Spleen (tissue), 11 donors: ENCODE data around the gene VMP1. TPM values are rescaled to one million over a fixed set of nuclear protein-coding genes. Genes with fewer than 3 reads are reported as not detected.
A peak's percentile ranks its signal among the peaks of the same experiment; 100 is the strongest.

Experiments used
- DNase-seq: peaks from one replicate; pipeline ENCODE4 v3.0.0-alpha.2; 2020
- H3K27ac ChIP-seq, 8 donors: fragments of 200-600 bp; sonication (generic) in 7 of 8; 1 replicate in 4 of 8; 2 replicates in 4 of 8; pipeline versions ENCODE4 v1.5.0 to v1.8.0; 2016 to 2021; ENCODE audit warnings: inconsistent platforms in 4 of 8, mild to moderate bottlenecking in 4 of 8, moderate library complexity in 1 of 8
- H3K27me3 ChIP-seq, 7 donors: fragments of 200-600 bp; sonication (generic) in 6 of 7; replicated peaks in 1 of 7; 1 replicate in 4 of 7; 2 replicates in 3 of 7; pipeline versions ENCODE4 v1.5.0 to v1.8.0; 2016 to 2021; ENCODE audit warnings: inconsistent platforms in 3 of 7, mild to moderate bottlenecking in 1 of 7
- H3K36me3 ChIP-seq, 6 donors: fragments of 200-600 bp; sonication (generic) in 5 of 6; 1 replicate in 4 of 6; 2 replicates in 2 of 6; pipeline versions ENCODE4 v1.5.0 to v1.8.0; 2016 to 2021; ENCODE audit warnings: inconsistent platforms in 2 of 6
- H3K4me1 ChIP-seq, 6 donors: fragments of 200-600 bp; sonication (generic) in 5 of 6; 1 replicate in 3 of 6; 2 replicates in 3 of 6; pipeline versions ENCODE4 v1.5.0 to v1.8.0; 2016 to 2021; ENCODE audit warnings: inconsistent platforms in 3 of 6
- H3K4me3 ChIP-seq, 8 donors: fragments of 200-600 bp; sonication (generic) in 7 of 8; 1 replicate in 4 of 8; 2 replicates in 4 of 8; pipeline versions ENCODE4 v1.5.0 to v1.8.0; 2016 to 2021; ENCODE audit warnings: inconsistent platforms in 4 of 8, mild to moderate bottlenecking in 4 of 8, moderate library complexity in 2 of 8
- H3K9me3 ChIP-seq, 8 donors: fragments of 200-600 bp; sonication (generic) in 7 of 8; 1 replicate in 4 of 8; 2 replicates in 4 of 8; pipeline versions ENCODE4 v1.5.0 to v1.8.0; 2016 to 2021; ENCODE audit warnings: inconsistent platforms in 4 of 8
- CTCF ChIP-seq, 11 experiments: fragments of 200-600 bp in 7 of 11; fragments of 450-650 bp in 4 of 11; sonication (generic) in 4 of 11; IDR thresholded peaks in 8 of 11; conservative IDR thresholded peaks in 3 of 11; 1 replicate in 7 of 11; 2 replicates in 4 of 11; pipeline versions ENCODE4 v1.4.0 to v1.8.0; 2016 to 2021; ENCODE audit warnings: antibody characterized with exemption in 11 of 11, inconsistent platforms in 4 of 11, mild to moderate bottlenecking in 1 of 11
- POLR2A ChIP-seq, 3 donors: fragments of 450-650 bp; IDR thresholded peaks; one replicate each; pipeline ENCODE4 v1.5.1; 2017; ENCODE audit warnings: antibody characterized with exemption in 3 of 3, mild to moderate bottlenecking in 1 of 3
- POLR2AphosphoS5 ChIP-seq, 3 donors: sonication (generic); formaldehyde crosslinking; IDR thresholded peaks; one replicate each; pipeline ENCODE4 v1.5.1; 2017; ENCODE audit warnings: antibody characterized with exemption in 3 of 3
- WGBS, 5 donors: extraction: QIAGEN DNeasy Blood & Tissue Kit in 3 of 5; methylation state at CpG; one replicate each; pipeline versions ENCODE4 v1.1.5 to v1.1.7; 2013 to 2018; 5-methylcytosine and 5-hydroxymethylcytosine counted together
- intact Hi-C: fragments of 100-400 bp; cut with DNase I; formaldehyde crosslinking; loops from one replicate; pipeline ENCODE4 v1.15.0; 2023; ENCODE audit warnings: low total_unique reads
- polyA plus RNA-seq, 3 donors: library from polyadenylated mRNA; stranded (reverse); fragments of 200-250 nt; gene quantifications; one replicate each; pipeline ENCODE4 v1.2.1, GENCODE V29; 2013
- total RNA-seq, 7 donors: library from RNA; depleted of rRNA in 3 of 7; stranded (reverse); fragments of >200 nt in 3 of 7; fragmentation: NEBNext Ultra II Directional in 4 of 7; extraction: Animal tissue kit (Norgen Biotek cat#: 25700) in 4 of 7; gene quantifications; one replicate each; pipeline versions ENCODE4 v1.1.0 to v1.2.1, GENCODE V29; 2016 to 2021
- donor health status: healthy with polysubstance abuse.
- donor health status: DM: no; HTN: no; CAD: no; lungs with moderate emphysema.
- donor health status: DM: no; HTN: no; CAD: no.
- donor health status: Bipolar disorder and iron deficiency.
- donor health status: healthy.
- donor health status: DM: no; HTN: no; CAD: no.
- donor health status: DM: yes; HTN: yes; CAD: no.

The VMP1 gene
- total and polyA plus RNA-seq, 10 donors: 53.2 to 649 (median 304) TPM

- WGBS, 5 donors: 95 to 100% (median 98%) methylated on average over 1 of the region's 1 CpG
- Histone ChIP-seq H3K4me1 (peaks cover 0 to 92% (median 34%) of the 10 kb centered on the region in 6 donors), H3K27me3 (no peaks in the 10 kb centered on the region), H3K9me3 (no peaks in the 10 kb centered on the region), H3K27ac (peak overlapping the region in 4 of 8 donors; percentile 71 to 92 (median 87)), H3K36me3 (peaks cover 0 to 13% (median 2%) of the 10 kb centered on the region in 6 donors), H3K4me3 (no peak overlapping the region)
- no peak for DNase-seq
- TF ChIP-seq POLR2AphosphoS5 (IDR thresholded peaks at IDR 0.05) (no peak), CTCF (IDR thresholded peaks at IDR 0.05 in 8 of 11, conservative IDR thresholded peaks at IDR 0.05 in 3 of 11) (no peak), POLR2A (IDR thresholded peaks at IDR 0.05) (no peak)
- intact Hi-C loops: no loop called here
These were observed 20.5 kb downstream of the VMP1 start for GRCh38 chr17:59727817-59728533.

- Histone ChIP-seq H3K36me3 (peaks cover 2 to 34% (median 5%) of the 10 kb centered on the region in 6 donors), H3K27ac (peak overlapping the region in 7 of 8 donors; percentile 62 to 92 (median 77)), H3K4me3 (peak overlapping the region in 4 of 8 donors; percentile 22 to 53 (median 28)), H3K4me1 (peaks cover 0 to 68% (median 18%) of the 10 kb centered on the region in 6 donors), H3K27me3 (no peaks in the 10 kb centered on the region), H3K9me3 (no peaks in the 10 kb centered on the region)
- DNase-seq: no peak
- TF ChIP-seq CTCF (IDR thresholded peaks at IDR 0.05 in 8 of 11, conservative IDR thresholded peaks at IDR 0.05 in 3 of 11) (no peak), POLR2AphosphoS5 (IDR thresholded peaks at IDR 0.05) (no peak), POLR2A (IDR thresholded peaks at IDR 0.05) (no peak)
- 81 to 98% (median 92%) methylated on average over 1 of the region's 1 CpG for WGBS, 5 donors
- intact Hi-C loops: no loop called here
These were observed 22.9 kb downstream of the VMP1 start for GRCh38 chr17:59730268-59730834.

GRCh38 chr17:59733697-59734096 is 26.2 kb downstream of the VMP1 start:
- Histone ChIP-seq H3K4me1 (peaks cover 0 to 36% (median 8%) of the 10 kb centered on the region in 6 donors), H3K36me3 (peaks cover 3 to 68% (median 19%) of the 10 kb centered on the region in 6 donors), H3K4me3 (no peak overlapping the region), H3K27me3 (no peaks in the 10 kb centered on the region), H3K9me3 (no peaks in the 10 kb centered on the region), H3K27ac (no peak overlapping the region)
- no peak for TF ChIP-seq POLR2AphosphoS5 (IDR thresholded peaks at IDR 0.05)
- no peak for TF ChIP-seq CTCF (IDR thresholded peaks at IDR 0.05 in 8 of 11, conservative IDR thresholded peaks at IDR 0.05 in 3 of 11)
- no peak for TF ChIP-seq POLR2A (IDR thresholded peaks at IDR 0.05)
- 92 to 99% (median 97%) methylated on average over 2 of the region's 2 CpGs for WGBS, 5 donors
- DNase-seq: no peak
- intact Hi-C loops: no loop called here

- no peak for DNase-seq
These were observed 26.8 kb downstream of the VMP1 start for GRCh38 chr17:59734226-59734625.

More at GRCh38 chr17:59734226-59734625, 26.8 kb downstream of the VMP1 start:
- Histone ChIP-seq H3K9me3 (no peaks in the 10 kb centered on the region), H3K27me3 (no peaks in the 10 kb centered on the region), H3K4me1 (peaks cover 0 to 30% (median 8%) of the 10 kb centered on the region in 6 donors), H3K36me3 (peaks cover 3 to 73% (median 19%) of the 10 kb centered on the region in 6 donors), H3K27ac (no peak overlapping the region), H3K4me3 (no peak overlapping the region)
- TF ChIP-seq CTCF (IDR thresholded peaks at IDR 0.05 in 8 of 11, conservative IDR thresholded peaks at IDR 0.05 in 3 of 11) (no peak), POLR2AphosphoS5 (IDR thresholded peaks at IDR 0.05) (no peak), POLR2A (IDR thresholded peaks at IDR 0.05) (no peak)
- intact Hi-C loops: no loop called here
- 95 to 100% (median 98%) methylated on average over 5 of the region's 5 CpGs for WGBS, 5 donors
